Fibroblast of lung (primary cell): Measurements from ENCODE around the gene NRXN2. TPM values are rescaled to one million over a fixed set of nuclear protein-coding genes. Genes with fewer than 3 reads are reported as not detected.

Experiments used
- DNase-seq, 2 donors: peaks; one replicate each; pipeline versions ENCODE4 v3.0.0 to v3.0.0-alpha.2; 2010; ENCODE audit warnings: low read depth in 2 of 2
- H2AFZ ChIP-seq: 2 replicates; pipeline ENCODE4 v1.5.1; 2012; ENCODE audit warnings: low read length, control low read depth, inconsistent platforms
- H3K27ac ChIP-seq: 2 replicates; pipeline ENCODE4 v1.5.1; 2011; ENCODE audit warnings: low read length, control low read depth; ENCODE audit not compliant: insufficient read depth
- H3K27me3 ChIP-seq: 2 replicates; pipeline ENCODE4 v1.5.1; 2011; ENCODE audit warnings: mild to moderate bottlenecking, low read length; ENCODE audit not compliant: control insufficient read depth, insufficient read depth
- H3K36me3 ChIP-seq: 2 replicates; pipeline ENCODE4 v1.5.1; 2011; ENCODE audit warnings: low read length; ENCODE audit not compliant: control insufficient read depth, insufficient read depth
- H3K4me1 ChIP-seq: 2 replicates; pipeline ENCODE4 v1.5.1; 2011; ENCODE audit warnings: low read length; ENCODE audit not compliant: control insufficient read depth, insufficient read depth; ENCODE audit errors: extremely low read depth
- H3K4me2 ChIP-seq: 2 replicates; pipeline ENCODE4 v1.5.1; 2011; ENCODE audit warnings: low read length, control low read depth; ENCODE audit not compliant: insufficient read depth; ENCODE audit errors: extremely low read depth
- H3K4me3 ChIP-seq, 4 experiments: fragments of 200-600 bp in 1 of 4; sonication (generic) in 1 of 4; replicated peaks in 1 of 4; 2 replicates each; pipeline ENCODE4 v1.5.1; 2011 to 2016; ENCODE audit warnings: low read length in 4 of 4, low read depth in 3 of 4, mild to moderate bottlenecking in 3 of 4, control low read depth in 2 of 4, inconsistent platforms in 1 of 4, mixed read lengths in 1 of 4; ENCODE audit not compliant: insufficient read depth in 1 of 4; ENCODE audit errors: control extremely low read depth in 1 of 4
- H3K79me2 ChIP-seq: 2 replicates; pipeline ENCODE4 v1.5.1; 2012; ENCODE audit warnings: mild to moderate bottlenecking, low read length, inconsistent platforms; ENCODE audit not compliant: control insufficient read depth, insufficient read depth
- H3K9ac ChIP-seq: 2 replicates; pipeline ENCODE4 v1.5.1; 2011; ENCODE audit warnings: mild to moderate bottlenecking, low read length, control low read depth; ENCODE audit not compliant: insufficient read depth
- H3K9me3 ChIP-seq: 2 replicates; pipeline ENCODE4 v1.5.1; 2012; ENCODE audit warnings: low read depth, low read length; ENCODE audit not compliant: control insufficient read depth, insufficient read depth
- H4K20me1 ChIP-seq: 2 replicates; pipeline ENCODE4 v1.5.1; 2011; ENCODE audit warnings: low read length; ENCODE audit not compliant: control insufficient read depth, insufficient read depth; ENCODE audit errors: extremely low read depth
- CTCF ChIP-seq, 2 donors: IDR thresholded peaks in 1 of 2; conservative IDR thresholded peaks in 1 of 2; 1 replicate in 1 of 2; 2 replicates in 1 of 2; pipeline ENCODE4 v1.5.1; 2011 to 2012; ENCODE audit warnings: low read length in 2 of 2, control low read depth in 1 of 2, inconsistent platforms in 1 of 2, low read depth in 1 of 2, mild to moderate bottlenecking in 1 of 2
- EZH2 ChIP-seq: IDR thresholded peaks from 2 replicates; pipeline ENCODE4 v1.5.1; 2012; ENCODE audit warnings: low read length, control low read depth, mild to moderate bottlenecking; ENCODE audit errors: missing control alignments
- polyA plus RNA-seq, 2 donors: library from polyadenylated mRNA; depleted of rRNA in 1 of 2; stranded (reverse) in 1 of 2; unstranded in 1 of 2; fragments of >200 nt; gene quantifications; 2 replicates each; pipeline ENCODE4 v1.2.1, GENCODE V29; 2011 to 2012; ENCODE audit warnings: missing spikeins in 1 of 2
- total RNA-seq: library from RNA; depleted of rRNA; stranded (reverse); fragments of >200 nt; gene quantifications from 2 replicates; pipeline ENCODE4 v1.2.1, GENCODE V29; 2014

The NRXN2 gene
- total and polyA plus RNA-seq, 2 donors (not counting 1 experiment from before 2014, with no cell fraction given), result under 0.01 to 0.75 TPM

GRCh38 chr11:64658265-64658664, 64.7 kb downstream of the NRXN2 start:
- Histone ChIP-seq H3K36me3 (no peaks in the 10 kb centered on the region), H3K9me3 (no peaks in the 10 kb centered on the region), H3K4me1 (peaks cover 24% of the 10 kb centered on the region), H4K20me1 (no peaks in the 10 kb centered on the region), H3K27me3 (peaks cover 3% of the 10 kb centered on the region), H3K4me3 (no peak overlapping the region), H3K9ac (no peak overlapping the region), H3K4me2 (no peak overlapping the region), H3K27ac (no peak overlapping the region), H2AFZ (no peak overlapping the region), H3K79me2 (no peaks in the 10 kb centered on the region)
- TF ChIP-seq CTCF (conservative IDR thresholded peaks at IDR 0.05 in 1 of 2, IDR thresholded peaks at IDR 0.05 in 1 of 2; ENCODE audit: low read depth in 1 of 2, low read length in 2 of 2), result no peak
- no peak for TF ChIP-seq EZH2
- DNase-seq, result no peak

- no peaks in the 10 kb centered on the region for H4K20me1 ChIP-seq
- H3K9me3 ChIP-seq, result no peaks in the 10 kb centered on the region
- peaks cover 24% of the 10 kb centered on the region for H3K4me1 ChIP-seq
- H3K4me3 ChIP-seq, result no peak overlapping the region
- H3K9ac ChIP-seq, result no peak overlapping the region
- no peak for DNase-seq
- no peak overlapping the region for H3K27ac ChIP-seq
- H2AFZ ChIP-seq, result no peak overlapping the region
- no peaks in the 10 kb centered on the region for H3K79me2 ChIP-seq
- no peaks in the 10 kb centered on the region for H3K36me3 ChIP-seq
- TF ChIP-seq EZH2, result no peak
- no peak for TF ChIP-seq CTCF (conservative IDR thresholded peaks at IDR 0.05 in 1 of 2, IDR thresholded peaks at IDR 0.05 in 1 of 2; ENCODE audit: low read depth in 1 of 2, low read length in 2 of 2)
- peaks cover 3% of the 10 kb centered on the region for H3K27me3 ChIP-seq
- H3K4me2 ChIP-seq, result no peak overlapping the region
Measured at GRCh38 chr11:64656862-64657261, 66.1 kb downstream of the NRXN2 start.

- Histone ChIP-seq H4K20me1 (no peaks in the 10 kb centered on the region), H3K36me3 (no peaks in the 10 kb centered on the region), H3K9me3 (no peaks in the 10 kb centered on the region), H3K79me2 (no peaks in the 10 kb centered on the region), H2AFZ (no peak overlapping the region), H3K4me3 (no peak overlapping the region), H3K4me1 (peaks cover 21% of the 10 kb centered on the region), H3K27me3 (peaks cover 3% of the 10 kb centered on the region), H3K27ac (no peak overlapping the region), H3K4me2 (no peak overlapping the region), H3K9ac (no peak overlapping the region)
- TF ChIP-seq EZH2 (no peak), CTCF (conservative IDR thresholded peaks at IDR 0.05 in 1 of 2, IDR thresholded peaks at IDR 0.05 in 1 of 2; ENCODE audit: low read depth in 1 of 2, low read length in 2 of 2) (no peak)
- DNase-seq, result peak in 1 of 2 donors; percentile 54
Measured at GRCh38 chr11:64655941-64656601, 66.9 kb downstream of the NRXN2 start.
